GM19397 (cell line): Measurements from ENCODE around the gene H19.

Experiments
- ATAC-seq: cut with Tn5 transposase; IDR thresholded peaks from one replicate; pipeline ENCODE4 v1.9.1; 2021; ENCODE audit warnings: mild to moderate bottlenecking, moderate library complexity; ENCODE audit not compliant: unreplicated experiment

The H19 gene

DNA sequence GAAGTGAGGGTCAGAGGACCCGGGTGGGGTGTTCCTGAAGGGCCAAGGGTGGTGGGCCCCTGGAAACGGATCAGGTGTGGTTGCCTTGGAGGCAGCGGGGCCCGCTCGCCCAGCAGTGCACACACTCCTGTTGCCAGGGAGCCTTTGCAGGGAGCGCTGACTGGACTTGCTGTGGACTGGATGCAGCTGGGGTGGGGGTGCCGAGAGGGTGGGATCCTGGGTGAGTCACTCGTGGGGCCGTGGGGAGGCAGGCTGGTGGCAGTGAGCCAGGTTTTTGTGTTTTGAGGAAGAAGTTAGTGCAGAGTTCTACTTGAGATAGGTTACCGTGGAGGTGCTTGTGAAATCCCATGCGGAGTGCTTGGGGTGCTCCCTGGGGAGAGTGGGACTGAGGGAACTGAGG is 49.3 kb downstream of the H19 start:
- no peak for ATAC-seq

DNA sequence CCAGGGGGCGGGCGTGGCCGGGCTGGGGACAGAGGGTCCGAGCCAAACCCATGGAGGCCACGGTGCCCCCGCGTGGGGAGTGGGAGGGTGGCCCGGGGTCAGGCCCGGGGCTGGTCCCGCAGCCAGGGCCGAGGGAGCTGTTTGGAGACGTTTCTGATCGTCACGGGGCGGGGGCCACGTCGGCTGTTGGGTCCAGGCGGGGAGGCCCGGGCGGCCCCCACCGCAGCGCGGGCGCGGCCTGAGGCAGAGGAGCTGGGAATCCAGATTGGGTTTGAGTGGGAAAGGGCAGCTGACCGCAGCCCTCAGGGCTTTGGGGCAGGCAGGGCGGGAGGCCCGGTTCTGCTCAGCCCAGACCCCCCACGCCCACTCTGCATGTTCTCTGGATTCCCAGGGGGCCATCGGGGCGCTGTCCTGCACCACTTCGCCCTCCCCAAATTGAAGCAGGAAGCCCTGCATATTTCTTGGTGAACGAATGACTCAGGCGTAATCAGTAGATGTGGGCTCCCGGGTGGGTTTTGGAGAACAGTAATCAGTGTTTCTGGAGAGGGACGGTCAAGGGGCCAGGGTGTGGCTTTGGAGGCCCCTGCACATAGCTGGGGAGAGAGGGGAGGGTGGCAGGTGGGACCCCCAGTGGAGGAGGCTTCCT is 49.9 kb downstream of the H19 start:
- ATAC-seq, result no peak

DNA sequence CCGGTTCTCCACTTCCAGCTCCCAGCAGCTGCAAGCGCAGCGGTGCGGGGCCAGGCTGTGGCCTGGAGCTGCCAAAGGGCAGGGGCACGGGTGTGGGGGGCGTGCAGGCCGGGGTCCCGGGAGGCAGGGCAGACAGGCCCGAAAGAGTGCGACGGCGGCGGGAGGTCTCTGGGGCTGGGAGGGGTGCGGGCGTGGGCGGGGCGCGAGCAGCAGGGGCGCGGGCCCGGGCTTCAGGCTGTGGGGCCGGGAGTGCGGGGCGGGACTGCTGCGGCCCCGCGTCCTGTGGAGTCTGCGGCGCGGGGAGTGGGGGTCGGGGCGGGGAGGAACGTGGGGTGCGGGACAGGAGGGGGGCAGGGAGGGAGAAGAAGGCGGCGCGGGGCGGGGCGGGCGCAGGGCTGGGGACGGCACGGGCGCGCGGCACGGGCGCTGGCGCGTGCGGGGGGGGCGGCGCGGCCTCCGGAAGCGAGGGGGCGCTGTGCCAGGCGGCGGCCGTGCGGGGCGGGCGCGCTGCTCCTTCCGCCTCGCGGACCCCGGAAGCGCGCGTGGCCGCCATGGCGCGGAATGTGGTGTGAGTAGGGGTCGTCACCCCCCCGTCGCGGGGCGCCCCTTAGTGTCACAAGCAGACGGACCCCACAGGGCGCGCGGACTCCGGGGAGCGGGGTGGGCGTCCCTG is 50.7 kb downstream of the H19 start, which contains the start of gene MRPL23:
Gene MRPL23, plus strand, starts transcription at position 521 of the 673 bp plus-strand sequence. Its CDS starts 31 bp downstream, at position 552.
- no peak for ATAC-seq
